ENCODE results near the gene MSH3.

The MSH3 gene

DNA sequence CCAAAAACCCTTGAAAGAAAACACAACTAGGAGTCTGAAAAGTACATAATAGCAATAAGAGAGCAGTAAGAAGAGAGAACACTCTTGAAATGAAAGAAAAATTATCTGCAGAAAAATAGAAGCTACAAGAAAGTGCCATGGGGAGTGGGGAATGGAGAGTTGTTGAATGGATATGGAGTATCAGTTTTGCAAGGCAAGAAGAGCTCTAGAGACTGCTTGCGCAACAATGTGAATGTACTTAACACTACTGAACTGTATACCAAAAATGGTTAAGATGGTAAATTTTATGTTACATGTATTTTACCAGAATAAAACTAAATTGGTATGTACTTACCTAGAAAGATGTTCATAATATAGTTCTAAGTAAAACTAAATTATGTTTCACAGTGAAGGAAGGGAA lies 251.0 kb downstream of the MSH3 start:
- no peak for DNase-seq (ENCODE audit: low spot score)

DNA sequence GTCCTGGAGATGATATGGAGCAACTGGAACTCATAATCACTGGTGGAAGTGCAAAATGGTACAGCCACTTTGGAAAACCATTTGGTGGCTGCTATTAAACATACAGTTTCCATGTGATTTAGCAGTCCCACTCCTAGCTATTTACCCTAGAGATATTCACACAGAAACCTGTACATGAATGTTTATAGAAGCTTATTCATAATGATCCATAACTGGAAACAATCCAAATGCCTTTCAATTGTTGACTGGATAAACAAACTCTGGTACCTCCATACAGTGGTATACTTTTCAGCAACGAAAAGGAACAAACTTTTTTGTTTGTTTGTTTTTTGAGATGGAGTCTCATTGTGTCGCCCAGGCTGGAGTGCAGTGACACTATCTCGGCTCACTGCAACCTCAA lies 258.0 kb downstream of the MSH3 start:
- DNase-seq (ENCODE audit: low spot score) = no peak

DNA sequence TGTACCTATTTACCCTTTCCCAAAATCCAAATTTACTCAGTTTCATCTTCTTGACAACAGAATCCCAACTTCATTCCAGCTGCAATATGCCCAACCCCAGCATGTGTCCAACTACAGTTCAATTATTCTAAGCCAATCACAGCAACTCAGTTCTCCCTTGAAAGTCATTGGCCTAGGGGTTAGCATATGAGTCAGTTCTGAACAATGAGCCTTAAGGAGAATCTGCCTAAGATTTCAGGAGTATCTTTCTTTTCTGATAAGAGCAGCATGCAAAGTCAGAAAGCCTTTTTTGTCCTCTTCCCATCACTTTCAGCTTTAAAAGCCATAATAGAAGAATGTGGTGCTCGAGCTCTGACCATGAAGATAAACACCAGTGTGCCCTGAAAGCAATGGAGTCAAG lies 261.3 kb downstream of the MSH3 start:
- DNase-seq (ENCODE audit: low spot score) = no peak

DNA sequence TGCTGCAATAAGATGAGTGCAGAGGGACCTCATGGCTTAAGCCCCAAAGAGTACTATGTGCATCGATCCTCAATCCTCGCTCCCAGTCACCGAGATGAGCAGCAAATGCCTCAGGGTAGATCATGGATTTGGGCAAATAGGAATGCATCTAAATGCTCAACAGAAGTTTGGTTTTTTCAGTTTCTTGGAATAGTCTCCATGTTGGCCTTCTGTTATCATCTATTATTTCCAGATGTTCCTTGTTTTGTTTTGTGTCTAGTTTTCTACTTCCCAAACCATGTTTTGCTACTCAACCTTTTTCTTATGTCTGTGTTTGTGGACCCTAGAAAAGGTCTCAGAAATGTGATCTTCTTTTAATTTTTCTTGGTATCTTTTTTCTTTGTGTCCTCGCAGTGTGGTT lies 262.2 kb downstream of the MSH3 start:
- no peak for DNase-seq (ENCODE audit: low spot score)

DNA sequence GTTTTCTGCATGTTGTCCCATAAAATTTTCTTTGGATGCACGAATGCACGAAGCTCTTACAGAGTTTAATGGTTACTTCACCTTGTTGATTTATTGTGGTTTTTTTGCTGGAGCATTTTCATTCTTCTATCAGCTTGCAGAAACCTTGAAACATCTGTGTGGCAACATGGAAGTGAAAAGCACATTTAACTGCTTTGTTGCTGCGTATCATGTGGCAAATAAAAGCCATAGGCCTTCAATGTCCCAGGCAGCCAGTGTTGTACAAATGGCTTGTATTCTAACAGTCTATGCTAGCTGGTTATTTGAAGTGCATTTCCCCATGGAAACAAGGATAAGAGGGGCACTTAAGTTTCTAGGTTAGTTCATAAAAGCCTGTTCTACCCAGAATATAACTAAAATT lies 263.2 kb downstream of the MSH3 start:
- no peak for DNase-seq (ENCODE audit: low spot score)

DNA sequence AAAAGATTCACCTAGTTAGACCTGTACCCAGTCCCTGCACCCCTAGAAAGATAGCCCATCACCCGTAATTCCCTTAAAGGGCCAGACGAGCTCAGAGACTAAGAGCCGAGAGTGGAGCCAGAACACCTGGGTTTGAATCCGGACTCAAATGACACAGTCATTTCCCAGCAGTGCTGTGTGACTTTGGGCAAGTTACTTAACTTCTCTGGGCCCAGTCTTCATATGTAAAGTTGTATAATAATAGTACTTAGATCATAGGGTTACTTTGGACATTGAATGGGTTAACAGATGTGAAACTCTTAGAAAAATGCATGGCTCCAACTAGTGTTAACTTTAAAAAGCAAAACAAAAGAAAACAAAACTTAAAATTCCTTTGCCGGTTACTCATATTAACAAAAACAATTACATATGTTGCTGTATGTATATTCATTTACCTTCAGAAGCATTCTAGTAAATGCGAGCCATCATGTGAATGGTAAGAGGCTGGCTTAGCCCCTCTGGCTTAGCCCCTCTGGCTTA lies 265.3 kb downstream of the MSH3 start:
- peak; percentile 8 for DNase-seq (ENCODE audit: low spot score)

DNA sequence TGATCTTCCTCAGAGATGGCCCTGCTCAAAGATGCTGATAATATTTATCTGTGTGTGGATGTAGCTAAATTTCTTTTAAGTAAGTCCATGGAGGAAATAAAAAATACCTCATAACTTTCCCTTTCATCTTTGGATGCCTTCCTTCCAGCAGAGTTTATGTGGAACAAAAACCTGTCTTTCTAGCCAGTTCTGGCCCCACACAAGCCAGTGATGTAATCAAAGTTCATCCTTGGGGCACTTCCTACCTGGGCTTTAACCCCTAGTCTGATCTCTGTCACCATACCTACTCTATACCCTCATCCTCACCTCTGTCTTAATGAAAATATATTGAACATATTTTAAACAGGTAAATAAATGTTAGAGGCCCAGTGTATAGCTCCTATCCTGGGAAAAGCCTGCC lies 265.9 kb downstream of the MSH3 start:
- DNase-seq (ENCODE audit: low spot score) = no peak

DNA sequence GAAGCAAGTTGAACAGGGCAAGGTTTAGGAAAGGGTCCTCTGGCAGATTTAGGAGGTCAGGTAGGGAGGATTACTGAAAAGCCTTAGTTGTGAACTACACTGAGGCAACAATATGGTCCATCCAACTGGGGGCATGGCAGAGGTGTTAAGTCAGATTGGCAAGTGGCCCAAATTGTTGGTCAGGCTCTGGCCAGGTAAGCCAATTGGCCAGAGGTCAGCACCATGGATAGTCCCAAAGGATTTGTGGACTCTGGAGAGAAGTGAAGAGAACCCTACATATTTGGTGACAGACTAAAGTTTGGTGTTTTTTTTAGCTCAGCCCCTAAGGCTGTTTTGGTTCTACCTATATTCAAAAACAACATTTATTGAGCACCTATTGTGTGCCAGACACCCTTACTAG lies 266.6 kb downstream of the MSH3 start:
- DNase-seq (ENCODE audit: low spot score) = no peak

DNA sequence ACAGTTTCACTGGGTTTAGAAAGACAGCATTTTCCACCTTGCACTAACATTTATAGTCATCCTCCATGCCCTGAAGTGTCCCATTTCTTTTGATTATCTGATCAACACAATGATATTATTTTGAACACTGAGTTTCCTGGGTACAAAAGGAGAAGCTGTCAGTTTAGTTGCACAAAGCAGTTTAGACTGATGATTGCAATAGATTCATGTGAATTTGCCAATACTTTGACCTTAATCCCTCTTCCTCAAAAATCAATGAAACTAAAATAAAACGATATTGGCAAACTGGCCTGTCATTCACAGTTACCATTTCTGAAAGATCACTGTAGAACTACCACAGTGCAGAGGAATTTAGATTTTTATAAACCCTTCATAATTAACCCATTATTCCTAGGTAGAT lies 271.5 kb downstream of the MSH3 start:
- DNase-seq (ENCODE audit: low spot score) = no peak
